Measurements from ENCODE around the gene MYL2.

Gene MYL2

GRCh38 chr12:110906083-110906482 is 14.3 kb downstream of the MYL2 start:
- no peak for DNase-seq (ENCODE audit: low read depth)
- TF ChIP-seq, protein P1, sequence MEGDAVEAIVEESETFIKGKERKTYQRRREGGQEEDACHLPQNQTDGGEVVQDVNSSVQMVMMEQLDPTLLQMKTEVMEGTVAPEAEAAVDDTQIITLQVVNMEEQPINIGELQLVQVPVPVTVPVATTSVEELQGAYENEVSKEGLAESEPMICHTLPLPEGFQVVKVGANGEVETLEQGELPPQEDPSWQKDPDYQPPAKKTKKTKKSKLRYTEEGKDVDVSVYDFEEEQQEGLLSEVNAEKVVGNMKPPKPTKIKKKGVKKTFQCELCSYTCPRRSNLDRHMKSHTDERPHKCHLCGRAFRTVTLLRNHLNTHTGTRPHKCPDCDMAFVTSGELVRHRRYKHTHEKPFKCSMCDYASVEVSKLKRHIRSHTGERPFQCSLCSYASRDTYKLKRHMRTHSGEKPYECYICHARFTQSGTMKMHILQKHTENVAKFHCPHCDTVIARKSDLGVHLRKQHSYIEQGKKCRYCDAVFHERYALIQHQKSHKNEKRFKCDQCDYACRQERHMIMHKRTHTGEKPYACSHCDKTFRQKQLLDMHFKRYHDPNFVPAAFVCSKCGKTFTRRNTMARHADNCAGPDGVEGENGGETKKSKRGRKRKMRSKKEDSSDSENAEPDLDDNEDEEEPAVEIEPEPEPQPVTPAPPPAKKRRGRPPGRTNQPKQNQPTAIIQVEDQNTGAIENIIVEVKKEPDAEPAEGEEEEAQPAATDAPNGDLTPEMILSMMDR (conservative IDR thresholded peaks at IDR 0.05; ENCODE audit: low read depth, low read length): no peak
- no peak overlapping the region for H3K4me3 ChIP-seq (ENCODE audit: low read length)

DNA sequence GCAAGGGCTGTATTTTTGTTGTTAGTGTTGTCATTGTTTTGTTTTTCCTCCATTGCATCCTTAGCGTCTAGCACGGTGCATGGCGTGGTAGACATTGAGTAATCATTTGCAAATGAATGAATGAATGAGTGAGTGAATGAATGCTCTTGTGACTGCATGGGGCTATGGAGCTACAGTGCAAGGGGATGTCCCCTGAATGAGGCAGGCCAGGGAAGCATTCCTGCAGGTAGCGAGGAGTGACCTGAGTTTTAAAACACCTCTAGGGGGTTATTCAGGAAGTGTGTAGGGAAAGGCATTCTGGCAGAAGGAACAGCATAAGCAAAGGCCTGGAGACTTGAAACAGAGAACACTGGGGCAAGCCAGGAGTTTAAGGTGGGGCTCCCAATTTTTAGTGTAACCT is 16.9 kb downstream of the MYL2 start:
- TF ChIP-seq, protein P1 (conservative IDR thresholded peaks at IDR 0.05; ENCODE audit: low read depth, low read length): no peak
- no peak overlapping the region for H3K4me3 ChIP-seq (ENCODE audit: low read length)
- DNase-seq (ENCODE audit: low read depth): no peak

- H3K4me3 ChIP-seq (ENCODE audit: low read length): no peak overlapping the region
- TF ChIP-seq, protein P1 (conservative IDR thresholded peaks at IDR 0.05; ENCODE audit: low read depth, low read length): no peak
- DNase-seq (ENCODE audit: low read depth): no peak
Measured at GRCh38 chr12:110901401-110901800, 19.0 kb downstream of the MYL2 start.

GRCh38 chr12:110896559-110896958 is 23.8 kb downstream of the MYL2 start:
- no peak overlapping the region for H3K4me3 ChIP-seq (ENCODE audit: low read length)
- no peak for DNase-seq (ENCODE audit: low read depth)
- TF ChIP-seq, protein P1 (conservative IDR thresholded peaks at IDR 0.05; ENCODE audit: low read depth, low read length): no peak

DNA sequence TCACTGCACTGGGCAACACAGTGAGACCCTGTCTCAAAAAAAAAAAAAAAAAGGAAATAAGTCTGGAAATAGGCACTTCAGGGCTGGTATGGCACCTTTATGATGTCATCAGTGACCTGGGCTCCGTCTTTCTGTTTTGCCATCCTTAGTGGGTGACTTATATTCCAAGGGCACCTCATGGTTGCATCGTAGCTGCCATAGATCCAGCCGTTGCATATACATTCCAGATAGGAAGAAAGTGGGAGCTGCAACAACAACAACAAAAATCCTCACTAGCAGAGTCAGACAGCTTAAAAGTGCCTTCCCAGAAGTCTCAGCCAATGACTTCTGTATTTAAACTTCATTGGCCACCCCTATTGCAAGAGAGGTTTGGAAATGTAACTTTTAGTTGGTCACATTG is 26.4 kb downstream of the MYL2 start:
- no peak overlapping the region for H3K4me3 ChIP-seq (ENCODE audit: low read length)
- TF ChIP-seq, protein P1 (conservative IDR thresholded peaks at IDR 0.05; ENCODE audit: low read depth, low read length): no peak
- DNase-seq (ENCODE audit: low read depth): no peak

GRCh38 chr12:110889361-110889760 is 31.0 kb downstream of the MYL2 start:
- TF ChIP-seq, protein P1 (conservative IDR thresholded peaks at IDR 0.05; ENCODE audit: low read depth, low read length): no peak
- no peak overlapping the region for H3K4me3 ChIP-seq (ENCODE audit: low read length)
- no peak for DNase-seq (ENCODE audit: low read depth)

DNA sequence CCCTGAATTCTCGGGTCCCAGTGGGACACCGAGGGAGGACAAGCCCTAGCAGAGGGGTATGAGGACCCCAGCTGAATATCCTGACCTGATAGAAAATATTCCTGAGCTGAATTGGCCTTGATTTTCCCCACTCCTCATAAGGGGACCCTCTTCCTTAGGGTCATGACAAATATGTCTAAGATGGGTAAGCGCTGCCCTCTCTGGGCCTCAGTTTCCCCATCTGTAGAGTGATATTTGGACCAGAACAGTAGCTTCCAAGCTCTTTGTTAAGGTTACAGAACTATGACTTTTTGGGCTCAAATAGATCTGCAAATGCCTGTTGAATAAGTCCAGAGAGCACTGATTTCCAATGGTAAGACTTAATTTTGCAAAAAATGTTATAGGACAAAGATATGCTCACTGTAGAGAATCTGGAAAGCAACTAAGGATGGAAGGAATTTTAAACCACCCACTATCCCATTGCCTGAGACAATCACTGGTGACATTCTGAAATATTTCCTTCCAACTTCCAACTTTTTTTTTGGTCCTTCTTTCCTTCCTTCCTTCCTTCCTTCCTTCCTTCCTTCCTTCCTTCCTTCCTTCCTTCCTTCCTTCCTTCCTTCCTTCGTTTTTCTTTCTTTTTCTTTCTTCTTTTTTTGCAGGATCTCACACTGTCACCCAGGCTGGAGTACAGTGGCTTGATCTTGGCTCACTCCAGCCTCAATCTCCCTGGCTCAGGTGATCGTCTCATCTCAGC is 32.0 kb downstream of the MYL2 start:
- DNase-seq (ENCODE audit: low read depth): no peak
- H3K4me3 ChIP-seq (ENCODE audit: low read length): no peak overlapping the region
- TF ChIP-seq, protein P1 (conservative IDR thresholded peaks at IDR 0.05; ENCODE audit: low read depth, low read length): no peak
